Smooth muscle cell of the pulmonary artery (primary cell): ENCODE data around the gene FLT1. TPM values are rescaled to one million over a fixed set of nuclear protein-coding genes. Genes with fewer than 3 reads are reported as not detected.

Experiments used
- total RNA-seq: library from RNA; depleted of rRNA; stranded (reverse); fragments of >200 nt; gene quantifications from 2 replicates; pipeline ENCODE4 v1.2.3, GENCODE V29; 2014

FLT1 gene
- 3.2 and 3.8 TPM in 2 replicates for total RNA-seq

GRCh38 chr13:28494778-28495537 lies at the start of gene FLT1:
TSS of gene FLT1 (minus strand) at chr13:28495128. CDS start at chr13:28494843, 285 bp downstream.

Other genes with a start within 250 kb of the FLT1 start
- 51.2 and 69.0 TPM in 2 replicates for gene POMP, start 164.0 kb upstream of the FLT1 start, total RNA-seq
- gene SLC46A3, start 223.8 kb upstream of the FLT1 start, total RNA-seq = 4.8 and 8.3 TPM in 2 replicates